ENCODE data around the gene CDKL4.
"Not testable (repeated sequence)": the region's sequence is repeated elsewhere in the genome, so short reads cannot be mapped to it uniquely, and the experiment has no call there.

The CDKL4 gene

GRCh38 chr2:39243469-39244123, at the start of gene CDKL4:
Gene CDKL4, minus strand, starts transcription at chr2:39243970.
- DNase-seq (ENCODE audit: low read depth in 2 of 2), result peak; percentile 2 to 12

GRCh38 chr2:39290433-39290832, 46.7 kb upstream of the CDKL4 start:
- no peak for DNase-seq (ENCODE audit: low read depth in 2 of 2)

- DNase-seq (ENCODE audit: low read depth in 2 of 2), result no peak
These were observed 45.8 kb upstream of the CDKL4 start for GRCh38 chr2:39289609-39290008.

DNA sequence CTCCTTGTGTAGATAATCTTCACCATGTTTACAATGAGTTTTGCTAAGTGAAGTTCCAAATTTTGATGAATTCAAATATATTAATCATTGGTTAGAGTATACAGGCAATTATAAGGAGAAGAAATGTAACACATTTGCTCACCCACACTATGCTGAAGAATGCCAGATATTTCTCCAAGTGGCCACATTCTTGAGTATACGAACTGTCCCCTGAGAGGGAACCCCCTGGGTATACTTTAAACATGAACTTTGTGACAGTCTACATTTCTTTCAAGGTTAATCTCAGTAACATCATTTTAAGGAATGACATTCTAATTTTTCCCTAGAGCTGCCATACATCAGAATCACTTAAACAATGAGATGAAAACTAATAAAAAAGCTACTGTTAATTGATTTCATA, 39.8 kb upstream of the CDKL4 start:
- DNase-seq (ENCODE audit: low read depth in 2 of 2), result no peak

GRCh38 chr2:39281391-39281790, 37.6 kb upstream of the CDKL4 start:
- DNase-seq (ENCODE audit: low read depth in 2 of 2), result no peak

- no peak for DNase-seq (ENCODE audit: low read depth in 2 of 2)
These were observed 31.2 kb upstream of the CDKL4 start for GRCh38 chr2:39275016-39275415.

GRCh38 chr2:39269941-39270340, 26.2 kb upstream of the CDKL4 start:
- no peak for DNase-seq (ENCODE audit: low read depth in 2 of 2)

DNA sequence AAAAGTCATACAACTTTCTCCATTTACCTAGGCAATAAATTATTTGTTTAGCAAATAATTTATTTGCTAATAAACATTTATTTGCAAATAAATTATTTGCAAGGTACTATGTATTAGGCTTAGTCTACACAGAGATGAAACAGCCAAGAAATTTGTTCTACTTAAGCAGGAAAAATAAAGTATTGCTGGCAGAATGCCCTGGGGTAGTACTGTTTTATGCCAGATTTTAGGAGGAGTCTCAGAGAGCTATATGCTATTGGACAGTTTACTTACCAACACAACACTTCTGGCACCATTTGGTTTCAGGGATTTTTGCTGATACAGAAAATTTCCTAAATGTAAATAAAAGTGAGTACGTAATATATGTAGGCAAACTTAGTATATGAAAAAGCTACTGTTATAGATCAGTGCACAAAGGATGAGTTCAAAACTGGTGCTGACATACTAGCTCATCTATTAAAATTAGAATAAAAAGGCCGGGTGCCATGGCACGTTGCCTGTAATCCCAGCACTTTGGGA, 23.2 kb upstream of the CDKL4 start:
- no peak for DNase-seq (ENCODE audit: low read depth in 2 of 2)

- DNase-seq (ENCODE audit: low read depth in 2 of 2), result no peak
These were observed 22.5 kb upstream of the CDKL4 start for GRCh38 chr2:39266139-39266805.

- DNase-seq (ENCODE audit: low read depth in 2 of 2), result no peak
These were observed 21.5 kb upstream of the CDKL4 start for GRCh38 chr2:39265315-39265714.

DNA sequence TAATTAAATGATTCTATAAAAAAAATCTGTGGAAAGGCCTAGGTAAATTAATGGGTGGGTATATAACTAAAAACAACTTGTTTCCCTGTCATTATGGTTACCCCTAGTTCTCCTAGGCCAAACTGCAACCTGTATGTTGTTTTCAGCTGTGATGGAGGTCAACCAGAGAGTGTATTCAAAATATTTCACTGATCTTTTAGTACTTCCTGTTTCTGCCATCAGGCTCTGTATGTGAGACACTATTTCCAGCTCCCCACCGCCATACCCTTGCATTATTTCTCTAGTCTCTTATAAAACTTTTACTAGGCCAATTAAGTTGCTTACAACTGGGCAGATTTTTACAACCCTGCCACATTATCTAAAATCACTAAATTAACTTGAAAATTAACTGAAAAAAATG, 21.0 kb upstream of the CDKL4 start:
- no peak for DNase-seq (ENCODE audit: low read depth in 2 of 2)

GRCh38 chr2:39260087-39260486, 16.3 kb upstream of the CDKL4 start:
- no peak for DNase-seq (ENCODE audit: low read depth in 2 of 2)

DNA sequence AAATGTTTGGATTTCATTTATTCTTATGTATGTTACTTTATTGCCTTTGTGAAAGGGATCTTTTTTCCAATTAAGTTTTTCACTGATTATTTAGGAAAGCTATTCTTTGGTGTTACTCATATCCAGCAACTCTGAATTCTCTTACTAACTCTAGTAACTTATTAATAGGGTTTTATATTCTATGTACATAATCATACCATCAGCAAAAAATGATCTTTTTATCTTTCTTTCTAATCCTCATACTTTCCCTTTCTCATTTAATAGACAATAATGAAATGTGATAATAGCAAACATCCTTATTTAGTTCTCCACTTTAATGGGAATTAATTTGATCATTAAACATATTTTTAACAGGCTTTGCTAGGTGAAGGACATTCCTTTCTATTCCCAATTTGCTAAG, 12.3 kb upstream of the CDKL4 start:
- no peak for DNase-seq (ENCODE audit: low read depth in 2 of 2)

GRCh38 chr2:39252888-39253518, 9.2 kb upstream of the CDKL4 start:
- no peak for DNase-seq (ENCODE audit: low read depth in 2 of 2)

DNA sequence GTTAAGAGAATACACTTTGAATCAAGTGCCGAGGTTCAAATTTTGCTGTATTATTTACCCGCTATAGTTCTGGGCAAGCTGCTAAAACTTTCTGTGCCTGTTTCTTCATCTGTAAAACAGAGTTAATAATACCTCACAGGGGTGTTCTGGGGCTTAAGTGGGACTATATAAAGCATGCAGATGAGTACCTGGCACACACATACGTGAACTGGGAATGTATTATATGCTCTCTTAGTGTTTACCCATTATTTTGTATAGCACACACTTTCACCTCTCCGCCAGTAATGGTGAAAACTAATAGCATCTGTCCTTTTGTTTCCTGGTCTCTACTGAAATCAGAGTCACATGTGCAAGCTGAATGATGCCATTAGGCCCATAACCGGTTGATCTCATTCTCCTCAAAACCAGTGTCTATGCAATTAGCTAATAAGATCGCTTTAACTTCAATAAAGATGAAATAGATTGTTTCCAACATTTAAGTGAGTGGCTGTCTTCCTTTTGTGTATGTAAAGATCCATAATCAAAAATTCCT, 3.8 kb upstream of the CDKL4 start:
- DNase-seq (ENCODE audit: low read depth in 2 of 2), result no peak

DNA sequence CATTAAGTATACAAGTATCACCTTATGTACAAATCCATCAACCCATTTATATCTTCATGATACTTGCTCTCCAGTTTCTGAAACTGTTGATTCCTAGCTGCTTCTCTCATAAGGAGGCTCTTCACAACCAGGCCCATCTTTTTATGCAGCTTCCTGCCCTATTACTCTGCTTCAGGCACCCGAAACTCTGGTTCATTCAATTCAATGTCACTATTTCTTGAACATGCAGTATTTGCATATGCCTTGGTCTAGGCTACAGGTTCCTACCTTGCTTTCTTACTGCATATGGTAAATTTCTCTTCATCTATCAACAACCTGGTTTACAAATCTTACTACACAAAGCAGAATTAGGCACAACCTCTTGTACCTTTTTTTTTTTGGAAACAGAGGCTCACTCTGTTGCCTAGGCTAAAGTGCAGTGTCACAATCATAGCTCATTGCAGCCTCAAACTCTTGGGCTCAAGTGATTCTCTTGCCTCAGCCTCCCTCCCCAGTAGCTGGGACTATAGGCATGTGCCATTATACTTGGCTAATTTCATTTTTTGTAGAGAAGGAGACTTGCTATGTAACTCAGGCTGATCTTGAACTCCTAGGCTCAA, 2.7 kb upstream of the CDKL4 start:
- DNase-seq (ENCODE audit: low read depth in 2 of 2), result no peak

DNA sequence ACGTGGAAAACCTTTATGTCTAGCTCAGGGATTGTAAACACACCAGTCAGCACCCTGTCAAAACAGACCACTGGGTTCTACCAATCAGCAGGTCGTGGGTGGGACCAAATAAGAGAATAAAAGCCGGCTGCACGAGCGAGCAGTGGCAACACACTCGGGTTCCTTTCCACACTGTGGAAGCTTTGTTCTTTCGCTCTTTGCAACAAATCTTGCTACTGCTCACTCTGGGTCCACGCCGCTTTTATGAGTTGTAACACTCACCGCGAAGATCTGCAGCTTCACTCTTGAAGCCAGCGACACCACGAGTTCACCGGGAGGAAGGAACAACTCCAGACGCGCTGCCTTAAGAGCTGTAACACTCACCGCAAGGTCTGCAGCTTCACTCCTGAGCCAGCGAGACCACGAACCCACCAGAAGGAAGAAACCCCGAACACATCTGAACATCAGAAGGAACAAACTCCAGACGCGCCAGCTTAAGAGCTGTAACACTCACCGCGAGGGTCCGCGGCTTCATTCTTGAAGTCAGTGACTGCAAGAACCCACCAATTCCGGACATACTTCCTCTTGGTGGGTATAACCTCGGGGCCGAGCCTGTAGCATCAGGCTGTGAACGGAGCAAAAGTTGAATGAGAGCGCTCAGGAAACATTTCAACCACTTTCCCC, 1.3 kb upstream of the CDKL4 start:
- peak in 1 of 2 donors; percentile 17 for DNase-seq (ENCODE audit: low read depth in 2 of 2)

DNA sequence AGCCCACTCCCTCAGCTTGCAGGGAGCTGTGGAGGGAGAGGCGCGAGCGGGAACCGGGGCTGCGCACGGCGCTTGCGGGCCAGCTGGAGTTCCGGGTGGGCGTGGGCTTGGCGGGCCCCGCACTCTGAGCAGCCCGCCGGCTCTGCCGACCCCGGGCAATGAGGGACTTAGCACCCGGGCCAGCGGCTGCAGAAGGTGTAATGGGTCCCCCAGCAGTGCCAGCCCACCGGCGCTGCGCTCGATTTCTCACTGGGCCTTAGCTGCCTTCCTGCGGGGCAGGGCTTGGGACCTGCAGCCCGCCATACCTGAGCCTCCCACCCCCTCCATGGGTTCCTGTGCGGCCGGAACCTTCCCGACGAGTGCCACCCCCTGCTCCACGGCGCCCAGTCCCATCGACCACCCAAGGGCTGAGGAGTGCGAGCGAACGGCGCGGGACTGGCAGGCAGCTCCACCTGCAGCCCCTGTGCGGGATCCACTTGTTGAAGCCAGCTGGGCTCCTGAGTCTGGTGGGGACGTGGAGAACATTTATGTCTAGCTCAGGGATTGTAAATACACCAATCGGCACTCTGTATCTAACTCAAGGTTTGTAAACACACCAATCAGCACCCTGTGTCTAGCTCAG, 582 bp upstream of the CDKL4 start:
- DNase-seq (ENCODE audit: low read depth in 2 of 2), result not testable (repeated sequence)

GRCh38 chr2:39241588-39241987, 2.2 kb downstream of the CDKL4 start:
- DNase-seq (ENCODE audit: low read depth in 2 of 2), result no peak

- no peak for DNase-seq (ENCODE audit: low read depth in 2 of 2)
These were observed 3.0 kb downstream of the CDKL4 start for GRCh38 chr2:39240758-39241157.

- no peak for DNase-seq (ENCODE audit: low read depth in 2 of 2)
These were observed 9.0 kb downstream of the CDKL4 start for GRCh38 chr2:39234754-39235153.

Data from stimulated activated CD4-positive, alpha-beta T cell treated with anti-CD3 and anti-CD28 coated beads, Interleukin-1b, Interleukin-23, amount 100 ng/mL, for 4 hours (primary cell).